T1000 (cell line): ENCODE results near the gene CROCC2.

Experiments
- DNase-seq: peaks from one replicate; lab custom pipeline; 2025; ENCODE audit warnings: mixed read lengths; lab: John Stamatoyannopoulos, UW

The CROCC2 gene

DNA sequence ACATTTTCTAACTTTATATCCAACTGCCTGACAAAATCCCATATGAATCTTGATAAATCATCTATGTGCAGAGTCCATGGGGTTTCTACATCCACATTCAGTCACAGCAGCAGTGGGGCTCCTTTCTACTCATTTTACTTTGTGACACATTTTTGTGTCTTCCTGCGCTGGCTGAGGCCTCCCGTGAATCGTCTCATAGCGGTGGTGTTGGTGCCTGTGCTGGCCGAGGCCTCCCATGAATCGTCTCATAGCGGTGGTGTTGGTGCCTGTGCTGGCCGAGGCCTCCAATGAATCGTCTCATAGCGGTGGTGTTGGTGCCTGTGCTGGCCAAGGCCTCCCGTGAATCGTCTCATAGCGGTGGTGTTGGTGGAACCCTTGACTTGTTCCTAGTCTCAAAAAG lies 109.3 kb downstream of the CROCC2 start:
- DNase-seq, result no peak

DNA sequence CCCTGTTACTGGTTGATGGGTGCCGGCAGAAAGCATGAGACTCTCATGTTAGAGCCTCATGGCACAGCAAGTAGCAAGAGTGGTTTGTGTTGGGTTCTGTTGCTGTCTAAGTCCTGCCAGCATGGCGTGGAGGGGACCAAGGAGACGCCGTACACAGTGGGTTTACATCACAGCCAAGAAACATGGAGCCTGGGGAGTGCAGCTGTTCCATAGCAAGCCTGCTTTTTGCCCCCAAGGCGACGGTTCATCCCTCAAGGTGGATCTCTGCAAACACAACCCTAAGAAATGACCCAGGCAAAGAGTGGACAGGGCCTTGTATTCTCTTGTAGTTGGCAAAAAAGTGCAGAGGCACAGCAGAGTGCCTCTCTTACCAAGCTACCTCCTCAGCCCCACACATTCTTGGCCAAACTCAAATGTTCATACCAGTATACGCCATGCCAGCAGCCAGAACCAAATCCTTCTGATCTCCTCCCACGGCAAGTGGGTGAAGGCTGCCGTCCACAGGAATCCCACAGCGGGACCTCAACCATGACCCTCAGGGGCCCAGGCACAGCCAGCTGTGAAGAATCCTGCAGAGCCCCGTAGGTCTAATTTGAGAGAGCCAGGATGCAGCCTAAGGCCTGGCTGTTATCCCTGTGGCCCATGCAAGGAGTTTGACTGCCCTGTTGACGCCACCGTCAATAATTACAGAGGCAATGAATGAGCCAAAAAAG lies 111.2 kb downstream of the CROCC2 start:
- no peak for DNase-seq

DNA sequence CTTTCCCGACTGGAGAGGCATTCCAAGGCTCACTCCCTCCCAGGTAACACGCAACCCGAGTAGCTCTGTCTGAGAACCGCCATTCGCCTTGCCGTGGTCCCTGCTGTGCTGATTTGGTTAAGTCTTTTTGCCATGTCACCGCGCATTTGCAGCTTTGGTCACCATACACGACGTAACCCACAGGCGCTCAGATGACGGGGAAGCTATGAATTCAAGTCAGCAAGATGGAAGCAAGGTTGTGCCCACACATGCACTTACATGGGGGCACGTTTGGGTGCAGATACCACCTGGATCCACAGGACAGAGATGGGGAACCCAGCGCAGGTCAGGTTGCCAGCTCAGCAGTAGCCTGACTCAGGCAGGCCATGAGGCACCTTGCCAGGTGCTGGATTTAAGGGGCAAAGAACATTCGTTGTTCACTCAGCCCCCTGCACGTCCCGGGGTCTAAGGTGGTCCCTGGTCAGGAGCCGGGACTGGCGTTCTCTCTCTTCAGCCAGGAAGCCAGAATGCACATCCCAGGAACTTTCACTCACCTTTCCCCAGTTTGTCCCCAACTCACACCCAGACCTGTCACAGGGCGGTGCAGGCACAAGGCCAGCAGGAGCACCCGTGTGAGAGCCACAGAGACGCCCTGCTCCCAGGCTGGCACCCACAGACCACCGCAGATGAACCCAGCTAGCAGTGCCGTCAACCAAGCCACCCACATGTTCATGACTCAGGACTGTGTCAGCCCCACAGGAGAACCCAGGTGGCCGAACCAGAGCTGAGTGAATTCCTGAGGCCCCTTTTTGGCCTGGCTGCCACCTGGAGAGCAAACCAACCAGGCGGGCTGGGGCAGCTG lies 112.1 kb downstream of the CROCC2 start:
- DNase-seq, result no peak

DNA sequence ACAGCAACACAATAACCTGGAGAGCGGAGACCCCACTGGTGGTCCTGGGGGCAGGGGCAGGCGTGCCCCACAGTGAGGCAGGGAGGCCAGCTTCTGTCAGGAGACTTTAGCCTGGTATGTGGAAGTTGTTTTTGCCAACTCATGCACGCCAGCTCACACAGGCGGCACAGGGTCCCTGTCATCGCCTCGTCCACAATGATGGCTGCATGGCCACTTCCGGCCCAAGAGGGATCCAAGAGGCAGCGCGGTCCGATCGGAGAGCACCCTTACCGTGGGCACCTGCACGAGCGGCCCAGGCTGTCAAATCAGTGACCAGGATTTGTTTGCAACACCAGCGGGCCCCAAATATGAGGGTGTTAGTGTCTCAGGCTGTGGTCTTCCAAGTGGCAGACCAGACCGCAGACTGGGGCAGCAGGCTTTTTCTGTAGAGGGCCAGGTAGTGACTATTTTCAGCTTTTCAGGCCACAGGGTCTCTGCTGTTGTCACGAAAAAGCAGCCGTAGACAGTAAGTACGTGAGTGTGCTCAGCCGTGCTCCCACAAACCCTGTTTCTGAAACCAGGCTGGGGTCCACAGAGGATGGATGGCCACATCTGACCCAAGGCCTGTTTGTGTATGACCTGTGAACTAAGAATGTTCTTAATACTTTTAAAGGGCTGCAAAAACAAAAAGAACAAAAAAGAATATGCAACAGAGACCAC lies 113.5 kb downstream of the CROCC2 start:
- no peak for DNase-seq

DNA sequence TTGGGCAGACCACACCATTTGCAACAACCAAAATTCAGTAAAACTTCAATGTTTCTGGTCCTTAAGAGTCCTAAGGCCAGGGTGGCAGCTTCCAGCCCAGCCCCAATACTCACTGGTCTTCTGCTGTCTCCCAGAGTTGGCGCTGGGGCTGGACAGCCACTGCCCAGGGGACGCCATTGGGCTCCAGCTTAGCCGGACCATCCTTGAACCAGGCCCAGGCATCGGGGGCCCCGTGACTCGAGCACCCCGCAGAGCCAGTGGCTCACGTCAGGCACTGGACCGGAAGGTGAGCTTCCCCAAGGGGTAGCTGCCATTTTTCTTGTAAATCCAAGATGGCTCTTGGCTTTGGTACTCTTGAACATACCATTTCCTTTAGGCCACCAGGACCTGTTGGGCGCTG lies 114.1 kb downstream of the CROCC2 start:
- no peak for DNase-seq

DNA sequence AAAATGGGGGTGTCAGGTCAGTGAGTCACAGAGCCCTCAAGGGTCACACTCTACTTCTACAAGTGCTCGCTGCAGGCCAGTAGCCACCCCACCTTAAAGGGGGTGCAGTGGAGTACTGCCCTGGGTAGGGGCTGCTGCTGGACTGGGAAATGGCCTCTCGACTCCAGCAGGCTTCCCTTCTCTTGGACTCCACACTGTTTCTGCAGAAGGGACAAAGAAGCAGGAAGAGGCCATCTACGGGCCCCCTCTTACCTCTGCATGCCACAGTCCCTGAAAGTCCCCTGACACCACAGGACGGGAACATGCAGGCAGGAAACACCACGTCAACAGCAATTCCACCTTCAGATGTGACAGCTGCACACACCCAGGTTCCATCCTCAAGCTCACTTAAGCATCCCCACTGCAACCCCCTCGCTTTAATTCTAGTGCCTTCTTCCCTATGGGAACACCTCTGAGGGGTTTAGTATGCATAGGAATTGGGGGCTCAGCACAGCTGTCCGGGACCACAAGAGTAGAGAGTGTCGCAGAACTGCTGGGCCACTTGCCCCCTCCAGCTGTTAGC lies 114.6 kb downstream of the CROCC2 start:
- no peak for DNase-seq

DNA sequence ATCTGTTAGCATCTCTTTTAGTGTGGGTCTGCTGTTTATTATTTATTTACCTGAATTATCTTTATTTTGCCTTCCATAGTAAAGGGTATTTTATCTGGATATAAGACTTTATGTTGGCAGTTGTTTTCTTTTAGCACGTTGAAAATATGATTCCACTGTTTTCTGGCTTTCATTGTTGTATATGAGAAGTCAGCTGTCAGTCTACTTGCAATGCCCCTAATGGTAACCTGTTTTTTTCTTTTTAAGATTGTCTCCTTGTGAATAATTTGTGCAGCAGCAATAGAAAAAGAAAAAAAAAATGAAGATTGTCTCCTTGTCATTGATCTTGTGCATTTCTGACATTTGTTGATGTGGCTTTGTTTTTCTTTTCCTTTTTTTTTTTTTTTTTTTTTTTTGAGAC lies 119.5 kb downstream of the CROCC2 start:
- DNase-seq, result no peak

DNA sequence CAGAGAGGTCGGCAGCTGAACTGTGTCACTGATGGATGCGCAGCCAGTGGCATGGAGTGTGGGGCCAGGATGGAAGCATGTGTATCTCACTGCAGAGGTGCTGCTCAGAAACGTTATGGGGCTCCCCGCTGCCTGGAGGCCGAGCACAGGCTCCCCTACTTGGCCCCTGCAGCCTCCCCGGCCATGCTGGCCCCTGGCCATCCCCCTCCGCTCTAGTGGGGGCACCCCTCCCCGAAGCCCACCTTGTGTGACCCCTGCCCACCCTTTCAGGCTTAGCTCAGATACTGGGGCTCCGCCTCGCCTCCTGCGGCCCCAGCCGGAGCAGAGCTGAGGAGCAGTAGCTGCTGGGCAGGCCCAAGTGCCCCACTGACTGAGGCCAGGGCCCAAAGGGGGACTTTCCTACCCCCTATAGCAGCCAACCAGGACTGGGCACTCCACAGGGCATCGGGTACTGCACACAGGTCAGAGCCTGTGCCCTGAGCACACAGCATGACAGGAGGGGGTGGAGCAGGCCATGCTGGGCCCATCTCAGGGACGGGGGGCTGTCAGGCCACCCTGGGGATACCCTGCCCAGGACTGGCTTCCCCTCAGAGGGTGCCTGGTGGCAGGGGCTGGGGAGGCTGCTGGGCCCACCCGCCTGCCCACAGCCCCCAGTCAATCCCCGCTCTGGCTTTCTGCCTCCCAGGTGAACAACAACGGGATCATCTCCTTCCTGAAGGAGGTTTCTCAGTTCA lies 123.6 kb downstream of the CROCC2 start:
- DNase-seq, result no peak

DNA sequence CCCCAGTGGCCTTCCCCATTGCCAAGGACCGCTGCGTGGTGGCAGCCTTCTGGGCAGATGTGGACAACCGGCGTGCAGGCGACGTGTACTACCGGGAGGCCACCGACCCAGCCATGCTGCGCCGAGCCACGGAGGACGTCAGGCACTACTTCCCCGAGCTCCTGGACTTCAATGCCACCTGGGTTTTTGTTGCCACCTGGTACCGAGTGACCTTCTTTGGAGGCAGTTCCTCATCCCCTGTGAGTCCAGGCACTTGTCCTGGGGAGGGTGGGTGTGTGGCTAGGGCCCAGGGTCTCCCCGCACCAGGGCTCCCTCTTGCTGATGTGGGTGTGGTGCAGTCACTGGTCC lies 124.2 kb downstream of the CROCC2 start:
- DNase-seq, result no peak

DNA sequence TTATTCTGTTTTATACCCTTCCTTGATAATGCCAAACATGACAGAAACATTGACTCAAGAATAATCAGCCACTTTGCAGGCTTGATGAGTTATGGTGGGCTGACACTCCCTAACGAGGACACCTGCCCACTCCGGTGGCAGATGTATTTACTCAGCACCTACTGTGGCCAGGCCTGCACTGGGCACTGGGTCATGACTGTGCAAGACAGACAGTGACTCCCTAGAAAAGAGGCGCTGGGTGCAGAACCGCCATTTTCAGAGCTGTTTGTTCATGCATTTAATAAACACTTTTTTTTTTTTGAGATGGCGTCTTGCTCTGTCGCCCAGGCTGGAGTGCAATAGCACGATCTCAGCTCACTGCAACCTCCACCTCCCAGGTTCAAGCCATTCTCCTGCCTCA lies 124.7 kb downstream of the CROCC2 start:
- no peak for DNase-seq

DNA sequence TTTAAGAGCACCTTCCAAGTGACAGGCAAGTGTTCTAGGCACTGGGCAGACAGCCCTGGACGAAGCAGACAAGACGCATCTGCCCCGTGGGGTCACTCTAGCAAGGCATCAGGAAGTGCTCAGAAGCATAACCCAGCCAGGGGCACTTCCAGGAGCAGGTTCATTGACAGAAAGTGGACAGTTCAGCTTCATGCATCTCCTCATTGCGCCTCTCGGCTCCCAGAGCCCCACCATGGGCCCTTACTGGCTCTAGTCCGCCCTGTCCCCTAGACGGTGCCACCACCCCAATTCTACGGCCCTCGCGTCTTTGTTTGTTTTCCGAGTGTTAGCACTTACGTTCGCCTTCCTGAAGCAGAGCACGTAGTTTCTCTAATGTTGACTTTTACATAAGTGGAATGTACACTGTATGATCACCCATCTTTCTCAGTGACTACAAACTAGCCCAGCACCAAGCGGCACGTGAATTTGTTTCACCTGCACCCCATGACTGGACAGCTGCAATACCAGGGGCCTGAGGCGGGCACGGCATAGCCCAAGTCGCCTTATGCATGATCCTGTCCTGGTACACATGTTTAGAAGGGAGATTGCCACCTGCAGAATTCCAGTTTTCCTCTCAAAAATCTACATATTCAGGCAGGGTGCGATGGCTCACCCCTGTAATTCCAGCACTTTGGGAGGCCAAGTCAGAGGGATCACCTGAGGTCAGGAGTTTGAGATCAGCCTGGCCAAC lies 125.5 kb downstream of the CROCC2 start:
- DNase-seq, result no peak

DNA sequence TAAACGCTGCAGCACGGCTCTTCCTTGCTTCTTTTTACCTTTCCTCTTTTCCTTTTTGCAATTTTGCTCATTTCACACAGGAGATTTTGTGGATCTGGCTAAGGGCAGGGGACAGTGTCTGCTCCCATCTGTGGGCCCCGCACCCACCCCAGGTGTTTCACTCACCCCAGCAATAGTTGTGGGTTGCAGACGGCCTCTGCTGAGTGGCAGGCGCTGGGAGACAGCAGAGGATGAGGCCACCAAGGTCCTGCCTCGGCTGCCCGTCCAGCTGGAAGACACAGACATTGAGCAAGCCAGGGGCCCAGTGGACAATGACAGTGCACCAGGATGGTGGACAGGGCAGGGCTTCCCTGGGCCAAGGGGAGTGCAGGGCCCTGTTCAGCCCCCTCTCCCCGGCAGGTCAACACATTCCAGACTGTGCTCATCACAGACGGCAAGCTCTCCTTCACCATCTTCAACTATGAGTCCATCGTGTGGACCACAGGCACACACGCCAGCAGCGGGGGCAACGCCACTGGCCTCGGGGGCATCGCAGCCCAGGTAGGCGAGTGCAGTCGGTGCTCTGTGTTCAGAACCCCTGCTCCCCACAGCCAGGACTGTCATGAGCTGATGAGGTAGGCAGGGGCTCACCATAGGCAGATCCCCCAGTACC lies 127.3 kb downstream of the CROCC2 start:
- DNase-seq, result no peak

DNA sequence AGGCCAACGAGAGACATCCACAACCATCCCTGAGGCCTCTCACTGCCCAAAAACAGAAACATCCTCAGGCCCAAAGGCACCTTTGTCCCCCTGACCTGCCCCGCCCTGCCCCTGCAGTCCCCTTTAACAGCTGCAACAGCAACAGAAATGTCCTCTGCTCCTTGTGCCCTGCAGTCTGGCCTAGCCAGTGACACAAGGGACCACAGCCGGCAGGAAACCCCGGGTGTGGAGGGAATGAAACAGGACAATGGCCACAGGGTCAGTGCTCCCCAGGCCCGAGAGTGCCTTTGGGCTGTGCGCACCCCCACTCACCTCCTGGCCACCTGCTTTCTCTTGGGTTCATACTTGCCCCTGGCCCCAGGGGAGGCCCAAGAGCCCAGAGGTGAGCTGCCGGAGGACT lies 127.9 kb downstream of the CROCC2 start:
- no peak for DNase-seq

DNA sequence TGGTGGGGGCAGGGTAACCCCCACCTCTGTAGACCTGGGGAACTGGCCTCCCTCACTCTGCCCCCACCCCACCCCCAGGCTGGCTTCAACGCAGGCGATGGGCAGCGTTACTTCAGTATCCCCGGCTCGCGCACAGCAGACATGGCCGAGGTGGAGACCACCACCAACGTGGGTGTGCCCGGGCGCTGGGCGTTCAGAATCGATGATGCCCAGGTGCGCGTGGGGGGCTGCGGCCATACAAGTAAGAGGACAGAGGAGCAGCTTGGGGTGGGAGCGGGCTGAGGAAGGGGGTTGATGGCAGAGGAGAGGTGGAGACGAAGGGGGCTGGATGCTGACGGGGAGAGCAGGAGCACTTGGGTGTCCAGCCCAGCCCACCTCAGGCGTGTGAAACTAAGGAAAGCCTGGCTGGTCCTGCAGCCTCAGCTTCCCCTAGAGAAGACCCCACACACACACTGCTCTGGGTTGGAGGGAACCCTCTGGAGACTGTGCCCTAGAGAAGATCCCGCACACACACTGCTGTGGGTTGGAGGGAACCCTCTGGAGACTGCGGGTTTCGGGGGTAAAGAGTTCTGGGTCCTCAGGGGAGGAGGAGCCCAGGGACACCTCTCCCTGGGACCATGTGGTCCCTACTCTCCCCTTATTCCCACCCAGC lies 128.5 kb downstream of the CROCC2 start:
- no peak for DNase-seq

DNA sequence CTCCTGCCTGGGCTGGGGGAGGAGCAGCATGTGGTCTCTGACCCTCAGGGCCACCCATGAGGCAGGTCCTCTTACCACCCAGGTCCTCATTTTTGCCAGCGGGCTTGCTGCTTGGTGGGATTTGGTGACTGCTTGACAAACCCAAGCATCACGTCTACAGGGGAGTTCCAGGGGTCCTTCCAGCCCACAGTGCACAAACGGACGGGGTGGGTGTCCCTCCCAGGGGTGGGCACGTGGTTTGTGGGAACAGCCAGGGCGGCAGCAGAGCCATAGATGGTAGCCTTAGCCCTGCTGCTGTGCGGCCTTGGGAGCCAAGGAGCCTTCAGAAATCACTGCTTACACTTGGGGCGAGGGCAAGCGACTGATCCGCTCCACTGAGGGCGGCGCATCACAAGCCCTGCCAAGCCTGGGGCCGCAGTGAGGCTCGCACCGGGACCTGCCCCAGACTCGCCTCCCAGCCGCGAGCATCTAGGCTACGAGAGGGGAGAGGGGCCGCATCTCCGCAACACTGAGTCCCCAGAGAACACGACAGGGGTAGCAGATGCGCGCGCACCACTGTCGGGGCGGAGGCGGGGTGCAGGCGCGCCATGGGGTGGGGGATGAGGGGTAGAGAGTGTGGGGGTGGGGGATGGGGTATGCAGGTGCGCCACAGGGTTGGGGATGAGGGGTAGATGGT lies 129.1 kb downstream of the CROCC2 start:
- DNase-seq, result no peak

DNA sequence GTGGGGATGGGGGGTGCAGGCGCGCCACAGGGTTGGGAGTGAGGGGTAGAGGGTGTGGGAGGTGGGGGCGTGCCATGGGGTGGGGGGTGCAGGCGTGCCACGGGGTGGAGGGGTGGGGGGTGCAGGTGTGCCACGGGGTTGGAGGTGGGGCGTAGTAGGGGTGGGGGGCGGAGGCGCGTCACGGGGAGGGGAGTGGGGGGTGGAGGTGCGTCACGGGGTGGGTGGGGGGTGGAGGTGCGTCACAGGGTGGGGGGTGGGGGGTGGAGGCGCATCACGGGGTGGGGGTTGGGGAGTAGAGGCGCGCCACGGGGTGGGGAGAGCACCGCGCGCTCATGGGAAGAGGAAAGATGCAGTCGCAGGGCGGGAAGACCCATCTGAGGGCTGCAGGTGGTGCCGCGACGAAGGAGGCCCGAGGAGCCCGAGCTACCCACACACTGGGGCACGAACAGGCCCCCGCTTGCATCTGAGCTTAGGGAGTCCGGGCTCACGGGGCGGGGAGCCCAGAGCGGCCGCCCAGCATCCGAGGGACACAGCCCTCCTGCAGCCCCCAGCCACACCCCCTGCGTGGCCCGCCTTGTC lies 129.8 kb downstream of the CROCC2 start:
- DNase-seq, result no peak

DNA sequence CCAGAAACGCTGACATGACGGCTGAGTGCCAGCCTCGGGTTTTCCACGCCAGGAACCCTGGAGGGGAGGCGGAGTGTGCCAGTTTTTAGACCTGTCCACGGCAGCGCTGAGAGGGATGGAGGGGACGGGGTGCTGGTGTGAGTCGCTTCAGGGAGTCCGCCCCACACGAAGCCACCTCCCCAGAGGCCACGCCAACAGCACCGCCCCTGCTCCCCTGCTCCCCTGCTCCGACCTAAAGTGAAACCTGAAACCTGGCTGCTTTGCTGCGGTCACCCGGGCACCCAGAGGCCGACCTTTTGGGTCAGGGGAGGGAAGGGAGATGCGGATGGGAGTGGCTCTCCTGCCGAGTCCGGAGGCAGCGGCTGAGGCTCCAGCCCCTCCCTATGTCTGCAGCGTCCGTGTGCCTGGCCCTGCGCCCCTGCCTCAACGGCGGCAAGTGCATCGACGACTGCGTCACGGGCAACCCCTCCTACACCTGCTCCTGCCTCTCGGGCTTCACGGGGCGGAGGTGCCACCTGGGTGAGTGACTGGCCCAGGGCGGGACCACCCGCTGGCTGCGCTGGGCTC lies 130.3 kb downstream of the CROCC2 start:
- DNase-seq, result no peak

DNA sequence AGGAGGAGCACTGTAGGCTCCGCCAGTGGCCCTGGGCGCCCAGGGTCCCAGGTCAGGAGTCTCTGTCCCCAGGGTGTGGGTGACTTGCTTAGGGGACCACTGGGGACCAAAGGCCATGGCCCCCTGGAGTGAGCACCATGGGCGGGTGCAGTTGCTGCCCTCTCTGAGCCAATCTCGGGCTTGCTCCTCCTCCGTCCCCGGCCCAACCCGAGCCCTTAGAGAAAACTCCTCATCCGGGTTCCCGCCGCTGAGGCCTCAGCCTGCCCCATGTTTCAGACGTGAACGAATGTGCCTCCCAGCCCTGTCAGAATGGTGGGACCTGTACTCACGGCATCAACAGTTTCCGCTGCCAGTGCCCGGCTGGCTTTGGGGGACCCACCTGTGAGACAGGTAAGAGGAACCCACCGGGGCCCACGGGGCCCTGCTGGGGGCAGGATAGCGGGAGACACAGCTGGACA lies 130.9 kb downstream of the CROCC2 start:
- no peak for DNase-seq

DNA sequence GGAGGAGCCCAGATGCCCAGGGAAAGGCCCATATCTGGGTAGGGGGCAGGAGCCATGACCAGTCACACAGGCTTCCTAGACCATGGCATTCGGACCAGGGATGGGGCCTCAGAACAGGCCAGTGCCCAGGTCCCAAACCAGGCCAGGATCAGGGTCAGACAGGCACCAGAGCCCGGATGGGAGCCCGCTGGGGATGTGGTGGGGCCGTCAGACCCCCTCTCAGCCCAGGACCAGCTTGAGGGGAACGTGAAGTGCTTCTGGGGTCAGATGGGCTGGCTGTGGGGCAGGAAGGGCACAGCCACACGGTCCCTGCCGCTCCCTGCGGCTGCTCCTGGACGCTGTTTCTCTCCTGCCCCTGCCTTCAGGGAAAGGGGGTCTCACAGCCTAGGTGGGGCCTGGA lies 131.4 kb downstream of the CROCC2 start:
- no peak for DNase-seq
